Measurements from ENCODE around the gene PAK1IP1.
"Not testable (repeated sequence)": the region's sequence is repeated elsewhere in the genome, so short reads cannot be mapped to it uniquely, and the experiment has no call there.

The PAK1IP1 gene

DNA sequence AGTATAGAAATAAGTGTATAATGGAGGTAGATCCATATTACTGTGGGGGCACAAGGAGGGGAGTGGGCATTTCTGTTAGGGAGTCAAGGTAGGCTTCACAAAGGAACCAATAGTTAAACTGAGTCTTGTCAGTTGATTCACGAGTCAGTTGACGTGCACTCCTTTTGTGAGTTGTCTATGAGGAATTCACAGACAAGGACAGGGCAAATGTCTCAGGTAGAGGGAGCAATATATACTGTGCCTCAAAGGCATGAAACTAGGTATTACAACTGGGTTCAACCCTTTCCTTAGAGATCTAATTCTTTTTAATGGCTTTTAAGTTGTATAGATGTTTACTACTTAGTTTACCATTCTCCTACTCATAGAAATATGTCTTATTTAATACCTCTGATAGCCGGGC lies 39.1 kb downstream of the PAK1IP1 start:
- H3K4me3 ChIP-seq (ENCODE audit: severe bottlenecking) = no peak overlapping the region
- H3K27ac ChIP-seq (ENCODE audit: poor library complexity, severe bottlenecking) = peak overlapping the region; percentile 83
- no peaks in the 10 kb centered on the region for H3K9me3 ChIP-seq (ENCODE audit: severe bottlenecking)
- no peaks in the 10 kb centered on the region for H3K27me3 ChIP-seq (ENCODE audit: insufficient read depth, poor library complexity, severe bottlenecking)
- peaks cover 17% of the 10 kb centered on the region for H3K4me1 ChIP-seq (ENCODE audit: insufficient read depth, poor library complexity, severe bottlenecking)
- no peak for TF ChIP-seq CTCF (IDR thresholded peaks at IDR 0.05; ENCODE audit: poor library complexity, severe bottlenecking)
- peaks cover 44% of the 10 kb centered on the region for H3K36me3 ChIP-seq (ENCODE audit: low read depth)
- peak; percentile 55 for ATAC-seq (ENCODE audit: low read depth)
- DNase-seq (ENCODE audit: low spot score) = no peak

- H3K27ac ChIP-seq (ENCODE audit: poor library complexity, severe bottlenecking) = no peak overlapping the region
- H3K4me1 ChIP-seq (ENCODE audit: insufficient read depth, poor library complexity, severe bottlenecking) = peaks cover 17% of the 10 kb centered on the region
- ATAC-seq (ENCODE audit: low read depth) (no peak), DNase-seq (ENCODE audit: low spot score) (no peak)
- TF ChIP-seq CTCF (IDR thresholded peaks at IDR 0.05; ENCODE audit: poor library complexity, severe bottlenecking) = no peak
- no peaks in the 10 kb centered on the region for H3K27me3 ChIP-seq (ENCODE audit: insufficient read depth, poor library complexity, severe bottlenecking)
- H3K9me3 ChIP-seq (ENCODE audit: severe bottlenecking) = no peaks in the 10 kb centered on the region
- peaks cover 20% of the 10 kb centered on the region for H3K36me3 ChIP-seq (ENCODE audit: low read depth)
- no peak overlapping the region for H3K4me3 ChIP-seq (ENCODE audit: severe bottlenecking)
Observed at GRCh38 chr6:10736731-10737130, 42.0 kb downstream of the PAK1IP1 start.

GRCh38 chr6:10740061-10740460 lies 45.3 kb downstream of the PAK1IP1 start:
- no peak overlapping the region for H3K27ac ChIP-seq (ENCODE audit: poor library complexity, severe bottlenecking)
- no peak for TF ChIP-seq CTCF (IDR thresholded peaks at IDR 0.05; ENCODE audit: poor library complexity, severe bottlenecking)

GRCh38 chr6:10741643-10742042 lies 46.9 kb downstream of the PAK1IP1 start:
- not testable (repeated sequence) for H3K27me3 ChIP-seq (ENCODE audit: insufficient read depth, poor library complexity, severe bottlenecking); H3K4me1 ChIP-seq (ENCODE audit: insufficient read depth, poor library complexity, severe bottlenecking); H3K9me3 ChIP-seq (ENCODE audit: severe bottlenecking); H3K36me3 ChIP-seq (ENCODE audit: low read depth); H3K27ac ChIP-seq (ENCODE audit: poor library complexity, severe bottlenecking); ATAC-seq (ENCODE audit: low read depth); H3K4me3 ChIP-seq (ENCODE audit: severe bottlenecking); DNase-seq (ENCODE audit: low spot score)

More at GRCh38 chr6:10740061-10740460, 45.3 kb downstream of the PAK1IP1 start:
- H3K36me3 ChIP-seq (ENCODE audit: low read depth) = no peaks in the 10 kb centered on the region
- DNase-seq (ENCODE audit: low spot score) (no peak), ATAC-seq (ENCODE audit: low read depth) (no peak)
- H3K9me3 ChIP-seq (ENCODE audit: severe bottlenecking) = no peaks in the 10 kb centered on the region
- H3K27me3 ChIP-seq (ENCODE audit: insufficient read depth, poor library complexity, severe bottlenecking) = no peaks in the 10 kb centered on the region
- H3K4me1 ChIP-seq (ENCODE audit: insufficient read depth, poor library complexity, severe bottlenecking) = peaks cover 5% of the 10 kb centered on the region
- no peak overlapping the region for H3K4me3 ChIP-seq (ENCODE audit: severe bottlenecking)

- Histone ChIP-seq H3K4me1 (ENCODE audit: insufficient read depth, poor library complexity, severe bottlenecking) (no peaks in the 10 kb centered on the region), H3K27me3 (ENCODE audit: insufficient read depth, poor library complexity, severe bottlenecking) (no peaks in the 10 kb centered on the region), H3K9me3 (ENCODE audit: severe bottlenecking) (no peaks in the 10 kb centered on the region), H3K4me3 (ENCODE audit: severe bottlenecking) (no peak overlapping the region), H3K27ac (ENCODE audit: poor library complexity, severe bottlenecking) (no peak overlapping the region), H3K36me3 (ENCODE audit: low read depth) (no peaks in the 10 kb centered on the region)
- DNase-seq (ENCODE audit: low spot score) (no peak), ATAC-seq (ENCODE audit: low read depth) (no peak)
- TF ChIP-seq CTCF (IDR thresholded peaks at IDR 0.05; ENCODE audit: poor library complexity, severe bottlenecking) = no peak
Observed at GRCh38 chr6:10742251-10742650, 47.5 kb downstream of the PAK1IP1 start.
